HG03135 (cell line): Measurements from ENCODE around the gene ARPC1A.
A peak's percentile ranks its signal among the peaks of the same experiment; 100 is the strongest.
"Not testable (repeated sequence)": the region's sequence is repeated elsewhere in the genome, so short reads cannot be mapped to it uniquely, and the experiment has no call there.

Experiments
- ATAC-seq: cut with Tn5 transposase; IDR thresholded peaks from one replicate; pipeline ENCODE4 v1.9.1; 2021; ENCODE audit warnings: mild to moderate bottlenecking, moderate library complexity; ENCODE audit not compliant: unreplicated experiment

ARPC1A gene

GRCh38 chr7:99366646-99367045 is 40.9 kb downstream of the ARPC1A start:
- no peak for ATAC-seq

DNA sequence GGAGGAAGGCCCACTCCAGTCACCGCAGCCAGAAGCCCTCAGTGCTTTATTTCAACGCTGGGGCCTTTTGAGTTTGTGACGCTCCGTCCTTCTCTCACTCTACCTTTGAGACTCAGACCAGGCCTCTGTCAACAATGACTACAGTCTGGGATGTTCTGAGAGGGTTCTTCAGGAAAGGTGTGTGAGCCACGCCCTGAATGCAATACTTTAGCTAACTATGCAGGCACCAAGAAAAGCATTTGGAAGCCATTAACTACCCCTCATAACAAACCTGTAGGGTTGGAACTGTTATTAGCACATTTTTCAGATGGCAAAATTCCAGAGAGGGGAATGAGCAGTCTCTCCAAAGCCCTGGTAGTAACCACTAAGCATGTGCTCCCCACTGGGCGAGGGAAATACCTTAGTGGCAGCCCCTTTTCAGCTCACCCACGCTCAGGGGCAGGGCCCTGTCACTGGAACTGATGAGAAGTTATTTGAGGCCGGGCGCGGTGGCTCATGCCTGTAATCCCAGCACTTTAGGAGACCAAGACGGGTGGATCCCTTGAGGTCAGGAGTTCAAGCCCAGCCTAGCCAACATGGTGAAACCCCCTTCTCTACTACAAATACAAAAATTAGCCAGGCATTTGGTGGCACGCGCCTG is 43.2 kb downstream of the ARPC1A start:
- ATAC-seq = no peak

DNA sequence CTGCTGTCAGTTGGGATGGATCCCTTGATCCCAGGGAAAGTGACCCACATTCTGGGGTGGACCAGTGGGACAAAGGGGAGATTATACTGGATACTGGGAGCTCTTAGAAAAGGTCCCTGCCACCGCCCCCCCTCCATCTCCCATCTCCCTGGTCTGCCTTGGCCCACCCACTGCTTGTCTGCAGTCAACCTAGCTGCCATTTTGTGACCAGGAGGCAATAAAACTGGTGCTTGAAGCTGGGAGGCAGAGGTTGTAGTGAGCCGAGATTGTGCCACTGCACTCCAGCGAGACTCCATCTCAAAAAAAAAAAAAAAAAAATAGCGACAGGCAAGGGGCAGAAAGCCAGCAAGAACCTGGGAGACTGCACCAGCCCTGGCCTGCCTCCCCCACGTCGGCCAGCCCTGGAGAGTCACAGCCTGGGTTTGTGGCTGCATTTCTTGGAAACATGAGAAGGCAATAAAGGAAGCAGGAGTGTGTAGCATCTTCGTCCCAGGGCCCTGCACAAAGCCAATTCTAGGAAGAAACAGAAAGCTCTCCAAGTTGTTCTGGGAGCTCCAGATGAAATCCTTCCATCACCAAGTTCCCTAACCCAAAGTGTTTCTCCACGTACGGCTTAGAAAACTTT is 44.2 kb downstream of the ARPC1A start:
- no peak for ATAC-seq

DNA sequence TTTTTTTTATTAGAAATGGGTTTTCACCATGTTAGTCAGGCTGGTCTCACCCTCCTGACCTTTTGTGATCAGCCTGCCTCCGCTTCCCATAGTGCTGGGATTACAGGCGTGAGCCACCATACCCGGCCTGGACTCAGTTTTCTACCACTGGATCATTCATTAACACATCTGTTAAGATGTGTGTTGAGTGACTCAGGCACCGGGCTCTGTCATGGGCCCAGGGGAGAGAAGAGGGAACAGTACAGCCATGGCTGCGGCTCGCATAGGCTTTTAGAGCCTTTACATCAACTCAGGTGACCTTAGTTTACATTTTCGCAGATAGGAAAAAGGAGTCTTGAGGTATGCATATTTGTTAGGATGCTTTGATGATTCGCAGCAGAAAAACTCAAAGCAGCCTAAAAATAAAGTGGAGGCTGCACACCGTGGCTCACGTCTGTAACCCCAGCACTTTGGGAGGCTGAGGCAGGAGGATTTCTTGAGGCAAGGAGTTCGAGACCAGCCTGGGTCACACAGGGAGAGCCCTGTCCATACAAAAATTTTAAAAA is 45.8 kb downstream of the ARPC1A start:
- ATAC-seq = no peak

GRCh38 chr7:99372275-99373090 is 46.8 kb downstream of the ARPC1A start:
- no peak for ATAC-seq

DNA sequence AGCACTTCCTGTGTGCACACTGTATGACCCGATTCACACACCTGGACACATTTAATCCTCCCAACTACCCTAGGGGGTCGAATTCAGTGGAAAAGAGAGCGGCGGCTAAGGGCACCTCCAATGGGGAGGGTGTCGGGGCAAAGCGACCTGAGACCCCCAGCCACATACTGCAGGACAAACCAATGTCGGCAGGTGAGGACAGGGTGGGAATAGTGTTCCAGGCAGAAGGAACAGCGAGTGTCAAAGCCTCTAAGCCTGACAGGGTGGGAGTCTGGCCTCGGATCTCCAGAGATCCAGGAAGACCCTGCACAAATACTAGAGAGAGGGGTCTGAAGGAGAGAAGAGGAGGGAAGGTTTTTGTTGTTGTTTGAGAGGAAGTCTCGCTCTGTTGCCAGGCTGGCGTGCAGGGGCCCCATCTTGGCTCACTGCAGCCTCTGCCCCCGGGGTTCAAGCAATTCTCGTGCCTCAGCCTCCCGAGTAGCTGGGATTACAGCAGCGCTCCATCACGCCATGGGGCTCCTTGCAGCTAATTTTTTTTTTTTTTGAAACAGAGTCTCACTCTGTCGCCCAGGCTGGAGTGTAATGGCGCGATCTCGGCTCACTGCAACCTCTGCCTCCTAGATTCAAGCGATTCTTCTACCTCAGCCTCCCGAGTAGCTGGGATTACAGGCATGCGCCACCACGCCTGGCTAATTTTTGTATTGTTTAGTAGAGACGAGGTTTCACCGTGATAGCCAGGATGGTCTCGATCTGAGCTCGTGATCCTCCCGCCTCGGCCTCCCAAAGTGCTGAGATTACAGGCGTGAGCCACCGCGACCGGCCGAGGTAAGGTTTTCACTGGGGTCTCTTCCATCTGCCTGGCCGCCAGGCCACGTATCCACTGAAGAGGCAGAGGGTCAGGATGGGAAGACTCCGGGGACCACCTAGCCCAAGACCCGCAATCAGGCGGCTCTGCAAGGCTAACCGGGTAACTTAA is 47.7 kb downstream of the ARPC1A start:
- no peak for ATAC-seq

DNA sequence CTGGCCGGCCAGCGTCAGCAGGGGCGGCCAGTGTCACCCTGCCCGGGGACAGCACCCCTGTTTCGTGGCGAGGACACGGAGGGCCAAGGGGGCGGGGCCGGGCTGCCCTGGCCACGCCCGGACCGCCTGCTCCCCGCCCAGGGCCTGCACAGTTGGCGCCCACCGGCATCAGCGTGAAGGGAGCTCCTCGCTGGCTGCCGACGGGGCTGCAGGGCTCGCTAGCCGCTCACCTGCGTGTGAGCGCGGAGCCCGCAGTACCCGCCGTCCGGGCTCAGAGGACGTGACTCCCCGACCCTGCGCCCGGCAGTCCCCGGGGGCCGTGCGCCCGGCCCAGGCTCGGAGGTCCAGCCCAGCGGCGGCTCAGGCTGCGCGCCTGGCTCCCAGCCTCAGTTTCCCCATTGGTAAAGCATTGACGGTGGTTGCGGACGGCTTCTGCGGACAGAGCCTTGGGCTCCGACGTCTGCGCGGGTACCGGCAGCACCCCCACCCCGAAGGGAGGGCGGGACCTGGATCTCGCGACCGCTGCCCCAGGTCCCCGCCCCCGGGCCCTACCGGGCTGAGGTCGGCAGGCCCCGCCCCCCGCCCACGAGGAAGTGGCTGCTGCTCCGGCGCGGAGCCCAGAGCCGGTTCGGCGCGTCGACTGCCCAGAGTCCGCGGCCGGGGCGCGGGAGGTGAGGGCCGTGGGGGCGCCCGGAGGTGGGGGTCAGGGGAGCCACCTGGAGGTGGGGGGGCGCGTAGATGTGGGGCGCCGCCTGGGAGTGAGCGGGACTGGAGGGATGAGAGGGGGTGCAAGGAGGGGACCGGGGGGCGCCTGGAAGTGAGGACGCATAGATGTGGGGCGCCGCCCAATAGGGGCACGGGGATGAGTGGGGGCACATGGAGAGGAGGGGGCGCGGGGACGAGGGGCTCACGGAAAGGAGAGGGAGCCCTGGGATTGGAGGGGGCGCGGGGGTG is 48.7 kb downstream of the ARPC1A start, which contains the start of gene ARPC1B:
Gene ARPC1B (plus strand): TSS at position 620 of the 954 bp plus-strand sequence. CDS start 10,985 bp downstream, outside the sequence.
- peak; percentile 54 for ATAC-seq

GRCh38 chr7:99375070-99375807 is 49.5 kb downstream of the ARPC1A start:
- peak; percentile 33 for ATAC-seq

GRCh38 chr7:99379043-99379577 is 53.4 kb downstream of the ARPC1A start:
- ATAC-seq = no peak

DNA sequence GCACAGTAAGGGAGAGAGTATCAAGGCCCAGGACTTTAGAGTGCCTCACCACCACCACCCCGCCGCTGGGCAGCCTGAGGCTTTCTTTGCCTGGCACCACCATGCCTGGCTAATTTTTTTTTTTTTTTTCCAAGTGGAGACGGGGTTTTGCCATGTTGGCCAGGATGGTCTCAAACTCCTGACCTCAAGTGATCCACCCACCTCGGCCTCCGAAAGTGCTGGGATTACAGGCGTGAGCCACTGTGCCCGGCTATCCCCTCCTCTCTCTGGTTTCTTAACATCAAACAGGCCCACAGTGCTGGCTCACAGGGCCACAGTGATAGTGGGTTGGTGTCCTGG is 54.0 kb downstream of the ARPC1A start:
- ATAC-seq = not testable (repeated sequence)

DNA sequence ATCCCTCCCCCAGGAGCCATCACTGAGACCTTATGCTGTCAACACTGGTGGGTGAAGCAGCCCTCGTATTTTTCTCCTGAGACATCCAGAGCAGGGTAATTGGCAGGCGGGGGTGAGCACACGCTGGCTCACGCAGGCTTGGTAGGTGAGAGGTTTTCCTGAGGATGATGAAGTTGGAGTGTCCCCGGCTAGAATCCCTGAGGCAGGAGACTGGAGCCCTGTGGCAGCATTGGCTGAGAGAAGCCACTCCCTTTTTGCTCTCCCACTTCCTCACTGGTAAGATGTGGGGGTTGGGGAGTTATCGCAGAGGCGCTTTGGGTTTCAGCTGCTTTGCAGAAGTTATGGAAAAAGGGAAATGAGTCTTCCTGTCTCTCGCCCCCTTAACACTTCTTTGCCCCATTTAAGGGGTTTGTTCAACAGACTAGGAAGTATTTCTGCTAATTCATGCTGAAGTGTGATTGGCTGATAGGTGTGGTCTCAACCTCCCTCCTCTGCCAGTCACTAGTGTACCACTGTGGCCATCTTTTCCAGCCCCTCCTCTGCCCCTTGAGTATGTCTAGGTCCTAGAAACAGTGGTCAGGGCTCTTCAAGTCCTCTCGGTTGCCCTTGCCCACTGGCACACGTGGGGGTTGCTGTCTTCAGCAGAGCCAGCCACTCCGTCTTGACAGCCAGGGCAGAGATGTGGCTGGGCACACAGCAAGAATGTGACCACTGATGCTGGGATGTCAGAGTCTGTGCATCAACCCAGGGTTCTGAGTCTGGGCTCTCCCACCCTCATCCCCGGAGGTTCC is 54.5 kb downstream of the ARPC1A start:
- ATAC-seq = peak; percentile 25

DNA sequence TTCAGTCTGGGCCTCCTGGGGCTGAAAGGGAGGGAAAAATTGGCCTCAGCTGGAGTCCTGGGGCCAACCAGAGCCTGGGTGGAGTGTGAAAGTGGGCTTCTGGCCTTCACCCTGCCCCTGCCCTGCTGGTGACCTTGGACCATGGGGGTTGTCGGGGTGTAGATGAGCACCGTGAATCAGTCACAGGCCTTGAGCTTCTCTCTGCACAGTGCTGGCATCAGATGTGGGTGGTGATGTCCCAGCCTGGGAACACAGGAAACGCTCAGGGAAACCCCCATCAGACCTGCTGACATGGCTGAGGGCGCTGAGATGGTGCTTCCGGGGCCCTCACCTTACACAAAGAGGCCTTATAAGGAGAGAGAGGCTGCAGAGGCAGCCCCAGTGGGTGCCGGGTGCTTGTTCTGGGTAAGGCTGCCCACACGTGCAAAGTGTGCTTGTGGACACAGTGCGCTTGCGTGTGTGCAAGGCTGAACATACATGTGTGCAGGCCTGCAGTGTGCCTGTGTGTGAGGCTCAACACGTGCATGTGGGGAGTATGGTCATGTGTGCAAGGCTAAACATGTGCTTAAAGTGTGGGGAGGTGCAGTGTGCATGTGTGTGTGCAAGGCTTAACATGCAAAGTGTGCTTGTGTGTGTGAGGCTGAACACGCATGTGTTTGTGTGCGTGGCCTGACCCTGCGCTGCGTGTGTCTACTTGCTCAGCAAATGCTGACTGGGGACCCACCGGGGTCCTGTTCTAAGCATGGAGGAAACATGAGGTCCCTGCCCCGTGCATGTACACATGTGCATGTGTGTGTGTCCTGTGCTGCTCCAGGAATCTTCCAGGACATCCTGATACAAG is 55.3 kb downstream of the ARPC1A start:
- ATAC-seq = peak; percentile 68

DNA sequence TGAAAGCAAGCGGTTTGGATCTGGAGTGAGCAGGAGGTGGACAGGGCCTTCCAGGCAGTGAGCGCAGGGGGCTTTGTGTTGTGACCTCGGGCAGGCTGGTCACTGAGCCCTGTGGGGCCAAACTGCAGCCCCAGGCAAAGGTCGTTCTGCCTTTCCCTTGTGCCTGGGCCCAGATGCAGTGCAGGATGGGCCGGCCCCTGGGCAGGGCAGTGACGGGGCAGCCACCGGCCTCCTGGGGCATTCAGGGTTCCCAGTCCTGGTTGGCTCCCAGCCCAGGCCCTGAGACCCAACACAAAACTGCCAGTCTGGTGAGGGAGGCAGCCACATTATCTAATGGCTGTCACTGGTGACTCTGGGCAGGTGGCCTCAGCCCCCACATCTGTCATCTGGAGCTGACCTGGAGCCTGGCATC is 56.0 kb downstream of the ARPC1A start:
- no peak for ATAC-seq

GRCh38 chr7:99383203-99383602 is 57.5 kb downstream of the ARPC1A start:
- ATAC-seq = no peak

- no peak for ATAC-seq
These were observed 58.2 kb downstream of the ARPC1A start for GRCh38 chr7:99383791-99384370.

- ATAC-seq = no peak
These were observed 58.8 kb downstream of the ARPC1A start for GRCh38 chr7:99384523-99384922.
